Psoas muscle (tissue), 8 donors: ENCODE results near the gene PLXND1. TPM values are rescaled to one million over a fixed set of nuclear protein-coding genes. Genes with fewer than 3 reads are reported as not detected.

Experiments used
- ATAC-seq, 4 donors: fragments of 200-7000 bp; cut with Tn5 transposase; one replicate each; pipeline ENCODE4 v1.9.1; 2020; ENCODE audit warnings: moderate library complexity in 3 of 4, mild to moderate bottlenecking in 2 of 4
- DNase-seq, 2 donors: peaks; one replicate each; pipeline ENCODE4 v3.0.0-alpha.2; 2020
- H3K27ac ChIP-seq: fragments of 200-600 bp; one replicate; pipeline ENCODE4 v1.8.0; 2022
- H3K27me3 ChIP-seq, 3 donors: fragments of 200-600 bp in 1 of 3; one replicate each; pipeline versions ENCODE4 v1.6.1 to v1.8.0; 2013 to 2022; ENCODE audit warnings: low read length in 2 of 3, mild to moderate bottlenecking in 2 of 3, moderate library complexity in 1 of 3; ENCODE audit not compliant: insufficient read depth in 3 of 3
- H3K36me3 ChIP-seq, 2 donors: fragments of 200-600 bp in 1 of 2; one replicate each; pipeline versions ENCODE4 v1.6.1 to v1.8.0; 2013 to 2022; ENCODE audit warnings: low read depth in 1 of 2, mild to moderate bottlenecking in 1 of 2, moderate library complexity in 1 of 2; ENCODE audit not compliant: insufficient read depth in 1 of 2
- H3K4me1 ChIP-seq: fragments of 200-600 bp; one replicate; pipeline ENCODE4 v1.8.0; 2022
- H3K4me3 ChIP-seq: fragments of 200-600 bp; one replicate; pipeline ENCODE4 v1.8.0; 2022; ENCODE audit warnings: mild to moderate bottlenecking
- H3K9me3 ChIP-seq: fragments of 200-600 bp; one replicate; pipeline ENCODE4 v1.8.0; 2022
- WGBS, 3 donors: extraction: QIAGEN DNeasy Blood & Tissue Kit; methylation state at CpG; one replicate each; pipeline versions ENCODE4 v1.1.6 to v1.1.7; 2013; 5-methylcytosine and 5-hydroxymethylcytosine counted together
- intact Hi-C, 2 donors: fragments of 100-400 bp; cut with DNase I; formaldehyde crosslinking; loops; one replicate each; pipeline versions ENCODE4 v1.11.0 to v1.14.2; 2022
- polyA plus RNA-seq, 3 donors: library from polyadenylated mRNA; stranded (reverse); fragments of 200-250 nt; gene quantifications; one replicate each; pipeline ENCODE4 v1.2.3, GENCODE V29; 2013
- total RNA-seq, 4 donors: library from RNA; stranded (reverse); fragmentation: NEBNext Ultra II Directional in 2 of 4; extraction: Animal tissue kit (Norgen Biotek cat#: 25700) in 2 of 4; gene quantifications; one replicate each; pipeline versions ENCODE4 v1.2.1 to v1.2.4, GENCODE V29; 2021 to 2023
- TF ChIP-seq, protein P1 (sequence below): fragments of 200-600 bp; IDR thresholded peaks from one replicate; pipeline ENCODE4 v1.8.0; 2022; ENCODE audit warnings: antibody characterized with exemption
- donor health status: healthy with polysubstance abuse.
- donor health status: DM: no; HTN: no; CAD: no; lungs with moderate emphysema.
- donor health status: Bipolar disorder and iron deficiency.
- donor health status: healthy.
- donor health status: DM: yes; HTN: yes; CAD: no.
- donor health status: DM: no; HTN: no; CAD: no.
- donor health status: DM: no; HTN: no; CAD: no.
- donor health status: DM: yes; HTN: yes; CAD: no.

PLXND1 gene
- total and polyA plus RNA-seq, 7 donors = 15.5 to 49.9 (median 28.2) TPM

DNA sequence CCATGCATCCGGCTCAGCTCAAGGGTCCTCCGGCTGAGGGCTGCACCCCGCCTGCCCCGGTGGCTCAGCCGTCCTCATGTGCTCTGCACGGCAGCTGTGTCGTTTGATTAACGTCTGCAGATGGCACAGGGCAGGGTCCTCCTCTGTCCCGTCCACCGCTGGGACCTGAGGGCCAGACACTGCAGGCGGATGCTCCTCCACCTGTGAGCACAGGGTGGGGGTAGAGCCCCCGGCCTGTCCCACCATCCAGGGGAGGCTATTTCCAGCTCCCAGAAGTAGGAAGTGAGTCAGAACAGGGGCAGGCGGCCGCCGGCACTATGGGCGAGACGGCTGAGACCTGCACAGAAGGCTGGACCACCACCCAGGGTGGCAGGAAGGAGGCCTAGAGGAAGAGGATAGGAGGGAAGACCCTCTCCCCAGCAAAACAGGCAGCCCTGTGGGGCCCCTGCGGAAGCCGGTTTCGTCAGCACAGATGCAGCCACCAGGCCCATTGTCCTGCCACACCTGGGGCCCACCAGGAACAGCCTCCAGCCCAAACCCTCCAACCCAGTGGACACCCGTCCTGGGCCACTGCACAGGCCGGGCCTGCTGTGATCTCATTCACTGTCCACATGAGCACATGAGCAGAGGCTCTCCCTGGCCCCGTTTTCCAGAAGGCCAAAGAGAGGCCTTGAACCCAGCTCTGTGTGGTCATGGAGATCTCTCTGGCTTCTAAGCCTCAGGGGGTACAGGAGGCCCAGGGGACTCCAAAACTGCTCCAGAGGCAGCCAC is 12.6 kb upstream of the PLXND1 start:
- Histone ChIP-seq H3K4me3 (no peak overlapping the region), H3K27me3 (no peaks in the 10 kb centered on the region), H3K36me3 (no peaks in the 10 kb centered on the region), H3K9me3 (no peaks in the 10 kb centered on the region), H3K27ac (peak overlapping the region; percentile 55), H3K4me1 (peaks cover 21% of the 10 kb centered on the region)
- TF ChIP-seq, protein P1, sequence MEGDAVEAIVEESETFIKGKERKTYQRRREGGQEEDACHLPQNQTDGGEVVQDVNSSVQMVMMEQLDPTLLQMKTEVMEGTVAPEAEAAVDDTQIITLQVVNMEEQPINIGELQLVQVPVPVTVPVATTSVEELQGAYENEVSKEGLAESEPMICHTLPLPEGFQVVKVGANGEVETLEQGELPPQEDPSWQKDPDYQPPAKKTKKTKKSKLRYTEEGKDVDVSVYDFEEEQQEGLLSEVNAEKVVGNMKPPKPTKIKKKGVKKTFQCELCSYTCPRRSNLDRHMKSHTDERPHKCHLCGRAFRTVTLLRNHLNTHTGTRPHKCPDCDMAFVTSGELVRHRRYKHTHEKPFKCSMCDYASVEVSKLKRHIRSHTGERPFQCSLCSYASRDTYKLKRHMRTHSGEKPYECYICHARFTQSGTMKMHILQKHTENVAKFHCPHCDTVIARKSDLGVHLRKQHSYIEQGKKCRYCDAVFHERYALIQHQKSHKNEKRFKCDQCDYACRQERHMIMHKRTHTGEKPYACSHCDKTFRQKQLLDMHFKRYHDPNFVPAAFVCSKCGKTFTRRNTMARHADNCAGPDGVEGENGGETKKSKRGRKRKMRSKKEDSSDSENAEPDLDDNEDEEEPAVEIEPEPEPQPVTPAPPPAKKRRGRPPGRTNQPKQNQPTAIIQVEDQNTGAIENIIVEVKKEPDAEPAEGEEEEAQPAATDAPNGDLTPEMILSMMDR = no peak
- WGBS, 3 donors = 63 to 73% (median 65%) methylated on average over 22 to 23 of the region's 23 CpGs
- intact Hi-C loops = no loop called here
- ATAC-seq (no peak), DNase-seq (peak in 1 of 2 donors; percentile 48)

DNA sequence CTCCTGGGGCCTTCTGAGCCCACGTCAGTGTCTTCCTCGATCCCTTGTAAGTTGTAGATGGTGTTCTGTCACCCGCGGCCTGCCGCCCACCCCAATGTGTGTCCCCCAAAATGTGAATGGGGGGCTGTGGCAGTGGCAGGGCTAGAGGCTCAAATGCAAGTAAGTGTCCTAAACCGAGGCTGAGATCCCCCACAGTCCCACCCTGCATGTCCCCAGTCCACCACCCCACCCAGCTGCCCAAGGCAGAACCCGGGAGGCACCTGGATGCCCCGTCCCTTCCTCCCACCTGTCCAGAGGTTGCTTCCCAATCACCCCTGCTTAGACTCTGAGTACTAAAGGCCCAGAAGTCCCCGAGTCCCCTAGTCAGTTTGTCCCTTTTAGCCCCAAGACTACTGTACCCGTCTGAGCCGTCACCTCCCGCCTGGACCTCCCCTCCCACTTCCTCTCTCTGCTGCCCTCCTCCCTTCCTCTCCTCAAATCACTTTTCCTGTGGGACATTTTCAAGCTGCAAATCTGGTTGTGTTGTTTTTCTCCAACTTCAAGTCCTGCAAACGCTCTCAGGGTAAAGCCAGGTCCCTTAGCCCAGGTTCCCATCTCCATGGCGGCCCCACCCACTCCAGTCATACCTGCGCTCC is 11.8 kb upstream of the PLXND1 start:
- no peaks in the 10 kb centered on the region for H3K27me3 ChIP-seq
- intact Hi-C loops = no loop called here
- H3K27ac ChIP-seq = no peak overlapping the region
- WGBS, 3 donors = 70 to 81% (median 70%) methylated on average over 15 of the region's 15 CpGs
- no peaks in the 10 kb centered on the region for H3K36me3 ChIP-seq
- no peak overlapping the region for H3K4me3 ChIP-seq
- TF ChIP-seq, protein P1 = no peak
- ATAC-seq (no peak), DNase-seq (peak in 1 of 2 donors; percentile 50)
- H3K4me1 ChIP-seq = peaks cover 21% of the 10 kb centered on the region
- H3K9me3 ChIP-seq = no peaks in the 10 kb centered on the region

DNA sequence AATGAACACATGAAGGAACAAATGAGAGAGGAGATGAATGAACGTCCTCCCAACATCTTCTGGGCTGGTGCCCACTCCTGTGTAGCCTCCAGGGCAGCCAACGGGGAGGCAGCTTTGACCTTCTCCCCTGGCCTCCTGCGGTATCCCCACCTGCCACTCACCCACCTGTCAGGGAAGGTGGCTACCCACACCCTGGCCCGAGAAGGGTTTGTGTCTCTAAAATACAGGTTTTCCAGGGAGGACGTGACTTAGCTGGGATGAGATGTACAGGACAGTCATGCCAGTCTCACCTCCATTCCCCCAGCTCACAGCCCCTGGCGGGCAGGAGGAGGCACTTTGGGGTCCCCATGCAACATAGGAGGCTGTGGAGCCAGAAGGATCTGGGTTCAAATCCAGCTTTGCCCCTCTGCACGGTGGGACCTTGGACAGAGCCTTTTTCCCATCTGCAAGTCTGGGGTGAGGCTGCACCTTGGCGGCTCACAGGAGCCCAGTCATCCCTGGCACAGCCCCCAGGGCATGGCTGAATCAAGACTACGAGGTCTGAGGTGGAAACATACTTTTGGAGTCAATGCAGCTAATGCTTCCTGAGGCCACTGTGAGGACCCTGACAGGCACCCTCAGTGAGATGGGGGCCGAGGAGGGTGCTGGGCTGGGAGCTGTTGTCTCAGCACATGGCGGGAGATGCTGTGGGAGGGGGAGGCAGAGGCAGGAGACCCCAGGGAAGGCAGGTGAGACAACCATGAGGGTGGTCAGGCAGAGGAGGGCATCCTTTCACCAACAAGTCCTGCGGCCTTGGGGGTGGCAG is 11.1 kb upstream of the PLXND1 start:
- Histone ChIP-seq H3K27ac (peak overlapping the region; percentile 60), H3K27me3 (no peaks in the 10 kb centered on the region), H3K4me3 (no peak overlapping the region), H3K4me1 (peaks cover 21% of the 10 kb centered on the region), H3K9me3 (no peaks in the 10 kb centered on the region), H3K36me3 (no peaks in the 10 kb centered on the region)
- TF ChIP-seq, protein P1 = no peak
- intact Hi-C loops = no loop called here
- 86 to 90% (median 87%) methylated on average over 11 to 12 of the region's 12 CpGs for WGBS, 3 donors
- peak in 1 of 2 donors; percentile 48 for DNase-seq
- ATAC-seq = no peak

DNA sequence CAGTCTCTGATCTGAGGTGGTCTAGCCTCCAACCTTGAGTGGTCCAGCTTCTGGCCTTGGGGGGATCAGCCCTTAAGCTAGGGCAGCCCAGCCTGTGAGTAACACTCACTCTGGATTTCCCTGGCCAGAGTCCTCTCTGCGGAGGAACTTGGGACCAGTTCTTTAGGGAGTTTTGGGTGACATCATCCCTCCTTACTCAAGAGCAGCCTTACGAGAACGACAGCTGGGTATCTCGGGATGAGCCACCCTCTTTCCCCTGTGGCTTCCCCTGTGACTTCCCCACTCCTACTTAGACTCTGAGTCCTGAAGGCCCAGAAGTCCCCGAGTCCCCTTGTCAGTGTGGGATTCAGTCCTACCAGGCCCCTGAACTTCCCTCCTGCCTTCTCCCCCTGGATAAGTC is 10.2 kb upstream of the PLXND1 start:
- WGBS, 3 donors = 35 to 52% (median 37%) methylated on average over 5 of the region's 5 CpGs
- TF ChIP-seq, protein P1 = no peak
- H3K4me3 ChIP-seq = no peak overlapping the region
- H3K27me3 ChIP-seq = no peaks in the 10 kb centered on the region
- ATAC-seq (peak; percentile 34 to 55 (median 44)), DNase-seq (peak in 1 of 2 donors; percentile 59)
- peak overlapping the region; percentile 60 for H3K27ac ChIP-seq
- peaks cover 18% of the 10 kb centered on the region for H3K4me1 ChIP-seq
- H3K36me3 ChIP-seq = no peaks in the 10 kb centered on the region
- H3K9me3 ChIP-seq = no peaks in the 10 kb centered on the region
- intact Hi-C loops = no loop called here
